Lung microvascular endothelial cell (primary cell): ENCODE data around the gene ARL17A. TPM values are rescaled to one million over a fixed set of nuclear protein-coding genes. Genes with fewer than 3 reads are reported as not detected.
"Not testable (repeated sequence)": the region's sequence is repeated elsewhere in the genome, so short reads cannot be mapped to it uniquely, and the experiment has no call there.

Source experiments
- DNase-seq, 2 donors: peaks; one replicate each; pipeline versions ENCODE4 v3.0.0 to v3.0.0-alpha.2; 2010; ENCODE audit warnings: low read depth in 2 of 2
- total RNA-seq: library from RNA; depleted of rRNA; stranded (reverse); fragments of >200 nt; gene quantifications from 2 replicates; pipeline ENCODE4 v1.2.1, GENCODE V29; 2014

The ARL17A gene
- total RNA-seq, 1 donor from 2014 or later, result 4.0 TPM

GRCh38 chr17:46559155-46559554, 20.3 kb downstream of the ARL17A start:
- DNase-seq, result not testable (repeated sequence)

- not testable (repeated sequence) for DNase-seq
Observed at GRCh38 chr17:46548607-46549006, 30.9 kb downstream of the ARL17A start.

GRCh38 chr17:46534716-46535115, 44.8 kb downstream of the ARL17A start:
- DNase-seq, result not testable (repeated sequence)

GRCh38 chr17:46512168-46512567, 67.3 kb downstream of the ARL17A start, which contains the start of gene LRRC37A2:
LRRC37A2 (plus strand) TSS chr17:46512468; CDS start chr17:46512713, 245 bp downstream.
- DNase-seq, result not testable (repeated sequence)

- not testable (repeated sequence) for DNase-seq
Observed at GRCh38 chr17:46505896-46506295, 73.6 kb downstream of the ARL17A start.

- not testable (repeated sequence) for DNase-seq
Observed at GRCh38 chr17:46499437-46500139, 79.9 kb downstream of the ARL17A start.

GRCh38 chr17:46492021-46492420, 87.5 kb downstream of the ARL17A start:
- DNase-seq, result not testable (repeated sequence)

GRCh38 chr17:46481310-46481709, 98.2 kb downstream of the ARL17A start:
- not testable (repeated sequence) for DNase-seq

- DNase-seq, result not testable (repeated sequence)
Observed at GRCh38 chr17:46478823-46479222, 100.7 kb downstream of the ARL17A start.

- not testable (repeated sequence) for DNase-seq
Observed at GRCh38 chr17:46475583-46475982, 103.9 kb downstream of the ARL17A start.

GRCh38 chr17:46474489-46474888, 105.0 kb downstream of the ARL17A start:
- DNase-seq, result not testable (repeated sequence)

- not testable (repeated sequence) for DNase-seq
Observed at GRCh38 chr17:46467618-46468017, 111.9 kb downstream of the ARL17A start.

Other genes starting within 250 kb of the ARL17A start
- 2.0 and 2.4 TPM in 2 replicates for gene ARL17B, start 217.9 kb downstream of the ARL17A start, total RNA-seq
- gene LRRC37A2, start 67.2 kb downstream of the ARL17A start, total RNA-seq, result 1.7 and 3.8 TPM in 2 replicates
- gene NSF, start 11.0 kb upstream of the ARL17A start, total RNA-seq, result 32.5 and 33.8 TPM in 2 replicates
- gene WNT3, start 239.0 kb upstream of the ARL17A start, total RNA-seq, result 0.79 and 1.1 TPM in 2 replicates